ENCODE measurements around the gene WDR54. TPM values are rescaled to one million over a fixed set of nuclear protein-coding genes. Genes with fewer than 3 reads are reported as not detected.

The WDR54 gene
- total RNA-seq, 1 donor from 2014 or later = 8.4 TPM

- H3K4me3 ChIP-seq = no peak overlapping the region
- DNase-seq = no peak
- TF ChIP-seq CTCF (IDR thresholded peaks at IDR 0.05) = no peak
These were observed 37.5 kb upstream of the WDR54 start for GRCh38 chr2:74384051-74384450.

GRCh38 chr2:74385396-74385795 lies 36.1 kb upstream of the WDR54 start:
- no peak for TF ChIP-seq CTCF (IDR thresholded peaks at IDR 0.05)
- Histone ChIP-seq H3K27me3 (no peaks in the 10 kb centered on the region), H3K4me1 (peaks cover 58% of the 10 kb centered on the region), H3K36me3 (no peaks in the 10 kb centered on the region), H3K27ac (peak overlapping the region; percentile 11), H3K4me3 (no peak overlapping the region), H3K9me3 (no peaks in the 10 kb centered on the region)
- ATAC-seq (peak; percentile 30), DNase-seq (no peak)
- intact Hi-C loops (cut with DNase I) = no loop called here

More at GRCh38 chr2:74384051-74384450, 37.5 kb upstream of the WDR54 start:
- intact Hi-C loops (cut with DNase I) = no loop called here
- peaks cover 58% of the 10 kb centered on the region for H3K4me1 ChIP-seq
- no peaks in the 10 kb centered on the region for H3K27me3 ChIP-seq
- H3K36me3 ChIP-seq = no peaks in the 10 kb centered on the region
- H3K9me3 ChIP-seq = no peaks in the 10 kb centered on the region
- no peak for ATAC-seq
- H3K27ac ChIP-seq = peak overlapping the region; percentile 28

GRCh38 chr2:74387346-74387745 lies 34.2 kb upstream of the WDR54 start:
- Histone ChIP-seq H3K9me3 (no peaks in the 10 kb centered on the region), H3K4me1 (peaks cover 50% of the 10 kb centered on the region), H3K27ac (no peak overlapping the region), H3K36me3 (no peaks in the 10 kb centered on the region), H3K27me3 (no peaks in the 10 kb centered on the region), H3K4me3 (no peak overlapping the region)
- DNase-seq (no peak), ATAC-seq (no peak)
- intact Hi-C loops (cut with DNase I) = no loop called here
- no peak for TF ChIP-seq CTCF (IDR thresholded peaks at IDR 0.05)

GRCh38 chr2:74390606-74391005 lies 30.9 kb upstream of the WDR54 start:
- Histone ChIP-seq H3K36me3 (no peaks in the 10 kb centered on the region), H3K9me3 (no peaks in the 10 kb centered on the region), H3K4me3 (peak overlapping the region; percentile 71), H3K4me1 (peaks cover 22% of the 10 kb centered on the region), H3K27me3 (no peaks in the 10 kb centered on the region), H3K27ac (no peak overlapping the region)
- ATAC-seq = no peak
- TF ChIP-seq CTCF (IDR thresholded peaks at IDR 0.05) = no peak
- no peak for DNase-seq
- intact Hi-C loops (cut with DNase I) = no loop called here

- Histone ChIP-seq H3K27ac (peak overlapping the region; percentile 92), H3K4me1 (peaks cover 22% of the 10 kb centered on the region), H3K9me3 (no peaks in the 10 kb centered on the region), H3K4me3 (peak overlapping the region; percentile 71), H3K27me3 (no peaks in the 10 kb centered on the region), H3K36me3 (no peaks in the 10 kb centered on the region)
- no peak for ATAC-seq
- intact Hi-C loops (cut with DNase I) = no loop called here
- no peak for DNase-seq
- TF ChIP-seq CTCF (IDR thresholded peaks at IDR 0.05) = no peak
These were observed 30.3 kb upstream of the WDR54 start for GRCh38 chr2:74391209-74391579.
